Activated naive CD4-positive, alpha-beta T cell treated with anti-CD3 and anti-CD28 coated beads, Interleukin-2, amount 50 U/mL, for 24 hours (primary cell): ENCODE measurements around the gene LY9.

Experiments
- H3K27ac Mint-ChIP-seq: one replicate; pipeline ENCODE4 v1.8.0; 2021; ENCODE audit warnings: mild to moderate bottlenecking, mixed read lengths
- H3K27me3 Mint-ChIP-seq: one replicate; pipeline ENCODE4 v1.8.0; 2021; ENCODE audit warnings: mixed read lengths
- H3K36me3 Mint-ChIP-seq: one replicate; pipeline ENCODE4 v1.8.0; 2021; ENCODE audit warnings: mixed read lengths
- H3K4me1 Mint-ChIP-seq: one replicate; pipeline ENCODE4 v1.8.0; 2021; ENCODE audit warnings: mixed read lengths
- H3K4me3 Mint-ChIP-seq: one replicate; pipeline ENCODE4 v1.8.0; 2021; ENCODE audit warnings: mild to moderate bottlenecking, mixed read lengths
- H3K9me3 Mint-ChIP-seq: one replicate; pipeline ENCODE4 v1.8.0; 2021; ENCODE audit warnings: mixed read lengths

The LY9 gene

DNA sequence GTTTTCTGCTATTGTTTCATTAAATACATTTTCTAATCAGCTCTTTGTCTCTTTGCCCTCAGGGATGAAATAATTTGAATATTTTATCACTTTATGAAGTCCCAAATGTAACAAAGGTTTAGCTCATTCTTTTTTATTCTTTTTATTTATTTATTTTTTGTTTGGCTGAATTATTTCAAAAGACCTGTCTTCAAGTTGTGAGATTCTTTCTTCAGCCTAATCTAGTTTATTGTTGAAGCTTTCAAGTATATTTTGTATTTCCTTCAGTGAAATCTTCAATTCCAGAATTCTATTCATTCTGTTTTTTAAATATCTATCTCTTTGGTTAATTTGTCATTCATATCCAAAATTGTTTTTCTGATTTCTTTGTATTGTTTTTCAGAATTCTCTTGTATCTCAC is 10.8 kb downstream of the LY9 start:
- Mint-ChIP-seq H3K9me3 (peaks cover 15% of the 10 kb centered on the region), H3K4me3 (peak overlapping the region; percentile 56), H3K27me3 (no peaks in the 10 kb centered on the region), H3K4me1 (peaks cover 86% of the 10 kb centered on the region), H3K36me3 (peaks cover 42% of the 10 kb centered on the region), H3K27ac (peak overlapping the region; percentile 91)

GRCh38 chr1:160807247-160807646 is 11.3 kb downstream of the LY9 start:
- H3K27me3 Mint-ChIP-seq, result no peaks in the 10 kb centered on the region
- H3K4me1 Mint-ChIP-seq, result peaks cover 91% of the 10 kb centered on the region
- H3K27ac Mint-ChIP-seq, result peak overlapping the region; percentile 81
- peaks cover 45% of the 10 kb centered on the region for H3K36me3 Mint-ChIP-seq
- peaks cover 15% of the 10 kb centered on the region for H3K9me3 Mint-ChIP-seq
- peak overlapping the region; percentile 35 for H3K4me3 Mint-ChIP-seq

DNA sequence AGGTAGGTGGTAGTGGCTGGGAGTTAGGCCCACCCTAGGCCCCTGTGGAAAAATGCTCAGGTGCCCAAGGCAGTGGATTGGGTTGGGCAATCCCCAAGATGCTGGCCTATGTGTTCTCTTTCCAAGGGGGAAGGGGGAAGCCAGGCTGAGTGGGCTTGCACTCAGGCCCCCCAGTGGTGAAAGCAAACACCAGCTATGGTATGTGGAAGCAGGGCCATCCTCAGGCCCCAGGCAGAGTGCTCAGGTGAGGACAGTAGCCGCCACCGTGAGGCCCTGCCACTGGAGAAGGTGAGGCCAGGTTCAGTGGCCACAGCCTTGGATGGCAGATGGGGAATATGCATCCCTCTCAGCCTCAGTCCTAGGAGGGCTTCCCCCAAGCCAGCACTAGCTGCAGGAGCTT is 11.8 kb downstream of the LY9 start:
- Mint-ChIP-seq H3K4me1 (peaks cover 91% of the 10 kb centered on the region), H3K4me3 (no peak overlapping the region), H3K9me3 (peaks cover 15% of the 10 kb centered on the region), H3K27ac (peak overlapping the region; percentile 81), H3K27me3 (no peaks in the 10 kb centered on the region), H3K36me3 (peaks cover 43% of the 10 kb centered on the region)

DNA sequence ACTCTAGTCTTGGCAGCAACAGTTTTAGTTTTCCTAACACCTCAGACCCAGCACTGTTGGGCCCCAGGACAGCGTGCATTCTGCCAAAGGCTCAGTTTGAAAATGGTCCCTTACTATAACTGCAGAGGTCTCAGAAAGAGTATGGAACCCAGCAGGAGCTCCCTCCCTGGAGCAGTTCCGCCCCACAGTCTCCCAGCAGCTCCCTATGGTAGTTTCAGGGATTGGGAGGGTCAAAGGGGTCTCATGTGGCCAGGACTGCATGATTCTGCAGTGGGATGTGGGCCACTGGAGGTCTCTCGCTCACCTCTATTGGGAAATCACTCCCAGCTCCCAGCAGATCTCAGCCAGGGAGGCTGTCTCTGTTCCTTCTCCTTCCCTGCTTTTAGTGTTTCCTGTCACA is 12.3 kb downstream of the LY9 start:
- no peak overlapping the region for H3K4me3 Mint-ChIP-seq
- peaks cover 92% of the 10 kb centered on the region for H3K4me1 Mint-ChIP-seq
- H3K9me3 Mint-ChIP-seq, result peaks cover 15% of the 10 kb centered on the region
- no peak overlapping the region for H3K27ac Mint-ChIP-seq
- H3K27me3 Mint-ChIP-seq, result no peaks in the 10 kb centered on the region
- H3K36me3 Mint-ChIP-seq, result peaks cover 42% of the 10 kb centered on the region

DNA sequence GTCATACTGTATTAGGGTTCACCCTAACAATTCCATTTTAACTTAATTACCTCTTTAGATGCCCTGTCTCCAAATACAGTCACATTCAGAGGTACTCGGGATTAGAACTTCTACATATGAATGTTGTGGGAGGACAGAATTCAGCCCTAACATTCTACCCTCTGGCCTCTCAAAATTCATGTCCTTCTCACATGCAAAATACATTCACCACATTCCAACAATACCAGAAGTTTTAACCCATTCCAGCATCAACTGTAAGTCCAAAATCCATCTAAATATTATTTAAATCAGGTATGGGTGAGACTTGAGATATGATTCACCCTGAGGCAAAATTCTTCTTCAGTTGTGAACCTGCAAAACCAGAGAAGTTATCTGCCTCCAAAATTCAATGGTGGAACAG is 14.5 kb downstream of the LY9 start:
- H3K9me3 Mint-ChIP-seq, result peaks cover 15% of the 10 kb centered on the region
- no peak overlapping the region for H3K27ac Mint-ChIP-seq
- peaks cover 81% of the 10 kb centered on the region for H3K4me1 Mint-ChIP-seq
- H3K27me3 Mint-ChIP-seq, result no peaks in the 10 kb centered on the region
- H3K4me3 Mint-ChIP-seq, result no peak overlapping the region
- H3K36me3 Mint-ChIP-seq, result peaks cover 39% of the 10 kb centered on the region

DNA sequence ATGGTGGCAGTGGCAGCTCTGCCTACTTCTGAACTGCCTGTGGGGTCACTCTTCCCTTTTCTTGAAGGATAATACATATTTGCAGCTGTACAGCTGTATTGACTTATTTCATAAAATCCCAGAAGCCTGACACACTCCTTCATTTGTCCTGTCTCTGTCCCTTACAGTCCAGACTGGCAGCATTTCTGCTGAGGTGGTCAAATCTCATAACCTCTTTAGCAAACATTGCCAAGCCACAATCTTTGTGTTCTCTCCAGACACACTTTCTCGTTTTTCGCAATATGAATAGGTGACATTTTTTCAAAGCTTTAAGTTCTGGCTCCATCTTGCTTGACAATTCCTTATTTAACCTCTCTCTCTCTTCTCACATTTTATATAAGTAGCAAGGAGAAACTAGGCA is 15.2 kb downstream of the LY9 start:
- peaks cover 78% of the 10 kb centered on the region for H3K4me1 Mint-ChIP-seq
- peaks cover 34% of the 10 kb centered on the region for H3K36me3 Mint-ChIP-seq
- peak overlapping the region; percentile 80 for H3K27ac Mint-ChIP-seq
- no peaks in the 10 kb centered on the region for H3K27me3 Mint-ChIP-seq
- H3K4me3 Mint-ChIP-seq, result no peak overlapping the region
- H3K9me3 Mint-ChIP-seq, result peaks cover 10% of the 10 kb centered on the region

DNA sequence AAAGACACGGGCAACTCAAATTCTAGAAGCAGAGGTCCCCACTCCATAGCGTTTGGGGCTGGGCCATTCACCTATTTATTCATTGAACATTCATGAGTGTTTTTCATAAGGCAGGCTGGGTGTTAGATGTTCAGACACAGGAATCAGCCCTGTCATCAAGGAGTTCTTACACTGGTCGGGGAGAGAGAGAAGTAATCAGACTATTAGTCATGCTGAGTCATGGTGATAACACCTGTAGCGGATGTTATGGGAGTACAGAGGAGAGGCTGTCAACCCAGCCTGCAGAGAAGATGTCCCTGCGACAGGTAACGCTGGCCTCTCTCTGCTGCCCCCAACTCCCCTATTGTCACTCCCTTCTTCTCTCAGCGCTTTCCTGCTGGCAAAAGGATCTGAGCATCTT is 17.2 kb downstream of the LY9 start:
- Mint-ChIP-seq H3K4me3 (no peak overlapping the region), H3K27ac (peak overlapping the region; percentile 48), H3K9me3 (no peaks in the 10 kb centered on the region), H3K4me1 (peaks cover 58% of the 10 kb centered on the region), H3K27me3 (no peaks in the 10 kb centered on the region), H3K36me3 (peaks cover 25% of the 10 kb centered on the region)

DNA sequence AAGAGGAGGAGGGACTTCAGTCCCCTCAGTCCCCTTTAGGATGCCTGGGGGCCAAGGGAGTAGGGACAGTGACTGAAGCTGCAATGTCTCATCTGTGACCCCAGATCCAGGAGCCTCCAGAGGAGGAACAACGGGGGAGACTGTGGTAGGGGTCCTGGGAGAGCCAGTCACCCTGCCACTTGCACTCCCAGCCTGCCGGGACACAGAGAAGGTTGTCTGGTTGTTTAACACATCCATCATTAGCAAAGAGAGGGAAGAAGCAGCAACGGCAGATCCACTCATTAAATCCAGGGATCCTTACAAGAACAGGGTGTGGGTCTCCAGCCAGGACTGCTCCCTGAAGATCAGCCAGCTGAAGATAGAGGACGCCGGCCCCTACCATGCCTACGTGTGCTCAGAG is 18.3 kb downstream of the LY9 start:
- Mint-ChIP-seq H3K36me3 (peaks cover 28% of the 10 kb centered on the region), H3K4me1 (peaks cover 51% of the 10 kb centered on the region), H3K9me3 (no peaks in the 10 kb centered on the region), H3K27me3 (no peaks in the 10 kb centered on the region), H3K4me3 (no peak overlapping the region), H3K27ac (peak overlapping the region; percentile 86)

- Mint-ChIP-seq H3K27me3 (no peaks in the 10 kb centered on the region), H3K36me3 (peaks cover 28% of the 10 kb centered on the region), H3K4me1 (peaks cover 46% of the 10 kb centered on the region), H3K4me3 (no peak overlapping the region), H3K9me3 (no peaks in the 10 kb centered on the region), H3K27ac (peak overlapping the region; percentile 86)
These were observed 18.9 kb downstream of the LY9 start for GRCh38 chr1:160814856-160815255.

DNA sequence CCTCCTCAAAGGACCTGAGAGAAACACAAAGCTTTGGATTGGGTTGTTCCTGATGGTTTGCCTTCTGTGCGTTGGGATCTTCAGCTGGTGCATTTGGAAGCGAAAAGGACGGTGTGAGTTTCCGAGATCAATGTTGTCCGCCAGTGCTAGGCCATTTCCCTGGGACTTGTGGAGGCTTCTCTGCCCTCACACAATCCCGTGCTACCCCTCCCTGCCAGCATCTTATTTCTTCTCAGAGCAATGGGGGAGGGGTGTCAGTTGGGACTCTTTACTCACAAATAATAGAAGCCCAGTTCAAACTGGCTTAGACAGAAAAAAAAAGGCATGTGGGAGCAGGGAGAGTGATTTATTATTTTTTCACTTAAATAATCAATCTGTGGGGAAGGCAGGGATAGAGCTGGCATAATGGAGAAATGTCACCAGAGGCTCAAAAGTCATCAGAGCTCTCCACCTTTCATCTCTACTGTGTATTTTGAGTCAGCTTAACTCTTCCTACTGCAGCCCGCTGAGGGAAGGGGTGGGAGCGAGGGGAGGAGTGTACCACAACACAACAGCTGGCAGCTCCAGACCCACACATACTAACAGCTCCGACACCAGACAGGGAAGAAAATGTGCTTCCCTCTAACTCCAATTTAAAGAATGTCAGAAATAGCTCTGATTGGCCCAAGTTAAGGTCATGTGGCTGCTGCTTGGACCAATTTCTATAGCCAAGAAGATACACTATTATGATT is 22.4 kb downstream of the LY9 start:
- H3K27ac Mint-ChIP-seq, result peak overlapping the region; percentile 63
- no peak overlapping the region for H3K4me3 Mint-ChIP-seq
- peaks cover 13% of the 10 kb centered on the region for H3K4me1 Mint-ChIP-seq
- peaks cover 26% of the 10 kb centered on the region for H3K36me3 Mint-ChIP-seq
- H3K27me3 Mint-ChIP-seq, result no peaks in the 10 kb centered on the region
- H3K9me3 Mint-ChIP-seq, result no peaks in the 10 kb centered on the region

GRCh38 chr1:160819186-160819585 is 23.2 kb downstream of the LY9 start:
- Mint-ChIP-seq H3K36me3 (peaks cover 20% of the 10 kb centered on the region), H3K27ac (peak overlapping the region; percentile 66), H3K4me1 (peaks cover 5% of the 10 kb centered on the region), H3K4me3 (no peak overlapping the region), H3K9me3 (no peaks in the 10 kb centered on the region), H3K27me3 (no peaks in the 10 kb centered on the region)

GRCh38 chr1:160821627-160822026 is 25.7 kb downstream of the LY9 start:
- H3K4me1 Mint-ChIP-seq, result peaks cover 5% of the 10 kb centered on the region
- no peaks in the 10 kb centered on the region for H3K27me3 Mint-ChIP-seq
- no peak overlapping the region for H3K4me3 Mint-ChIP-seq
- H3K36me3 Mint-ChIP-seq, result peaks cover 19% of the 10 kb centered on the region
- H3K27ac Mint-ChIP-seq, result peak overlapping the region; percentile 23
- no peaks in the 10 kb centered on the region for H3K9me3 Mint-ChIP-seq

GRCh38 chr1:160823296-160823695 is 27.3 kb downstream of the LY9 start:
- no peak overlapping the region for H3K27ac Mint-ChIP-seq
- peaks cover 5% of the 10 kb centered on the region for H3K4me1 Mint-ChIP-seq
- no peaks in the 10 kb centered on the region for H3K9me3 Mint-ChIP-seq
- peaks cover 22% of the 10 kb centered on the region for H3K36me3 Mint-ChIP-seq
- no peaks in the 10 kb centered on the region for H3K27me3 Mint-ChIP-seq
- no peak overlapping the region for H3K4me3 Mint-ChIP-seq

DNA sequence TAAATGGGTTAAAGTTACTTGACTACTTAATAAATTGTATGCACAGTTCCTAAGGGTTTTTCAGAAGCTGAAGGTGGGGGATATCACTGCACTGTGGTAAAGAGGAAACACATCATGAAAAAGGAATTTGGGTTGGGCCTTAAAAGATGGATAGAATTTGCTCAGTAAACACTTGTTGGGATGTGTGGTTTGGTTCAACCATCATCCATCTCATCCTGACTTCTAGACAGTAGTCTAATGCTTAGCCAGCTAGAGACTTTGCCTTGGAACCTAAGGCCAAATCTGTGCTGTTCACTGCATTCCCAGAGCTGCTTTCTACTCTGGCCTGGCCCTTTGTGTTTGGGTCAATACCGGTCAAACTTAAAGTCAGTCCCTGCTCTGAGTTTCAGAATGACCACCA is 30.6 kb downstream of the LY9 start:
- peak overlapping the region; percentile 68 for H3K27ac Mint-ChIP-seq
- H3K4me1 Mint-ChIP-seq, result peaks cover 23% of the 10 kb centered on the region
- peaks cover 17% of the 10 kb centered on the region for H3K36me3 Mint-ChIP-seq
- H3K9me3 Mint-ChIP-seq, result no peaks in the 10 kb centered on the region
- H3K27me3 Mint-ChIP-seq, result no peaks in the 10 kb centered on the region
- no peak overlapping the region for H3K4me3 Mint-ChIP-seq

GRCh38 chr1:160827418-160827817 is 31.4 kb downstream of the LY9 start:
- Mint-ChIP-seq H3K4me1 (peaks cover 23% of the 10 kb centered on the region), H3K36me3 (peaks cover 15% of the 10 kb centered on the region), H3K27me3 (no peaks in the 10 kb centered on the region), H3K9me3 (no peaks in the 10 kb centered on the region), H3K4me3 (no peak overlapping the region), H3K27ac (no peak overlapping the region)

DNA sequence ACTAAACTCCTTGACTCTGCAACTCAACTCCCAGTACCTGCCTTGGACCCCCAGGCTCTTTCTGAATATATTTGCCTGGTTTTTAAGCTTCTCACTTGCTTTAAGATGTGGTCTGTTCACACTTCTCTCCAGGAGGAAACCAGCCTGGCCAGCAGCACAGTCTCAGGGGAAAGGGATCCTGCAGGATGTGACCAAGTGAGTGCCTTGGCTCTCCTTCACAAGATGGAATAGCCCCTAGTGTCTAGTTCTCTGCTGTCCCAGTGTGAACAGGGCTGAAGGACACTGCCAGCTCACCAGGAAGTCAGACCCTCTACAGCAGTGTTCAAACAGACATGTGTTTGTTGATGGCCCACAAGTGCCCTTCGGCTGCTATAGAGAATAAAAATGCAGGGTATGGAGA is 33.8 kb downstream of the LY9 start:
- Mint-ChIP-seq H3K27me3 (no peaks in the 10 kb centered on the region), H3K36me3 (peaks cover 11% of the 10 kb centered on the region)

More for the DNA sequence above, 33.8 kb downstream of the LY9 start:
- peaks cover 41% of the 10 kb centered on the region for H3K4me1 Mint-ChIP-seq
- peak overlapping the region; percentile 91 for H3K27ac Mint-ChIP-seq
- no peak overlapping the region for H3K4me3 Mint-ChIP-seq
- no peaks in the 10 kb centered on the region for H3K9me3 Mint-ChIP-seq
